GM12891 (cell line): ENCODE results near the gene NF1.

ENCODE experiments used
- POLR2A ChIP-seq: IDR thresholded peaks from 2 replicates; pipeline ENCODE4 v1.6.1; 2011; ENCODE audit warnings: low read depth, low read length, control low read depth
- POLR2AphosphoS5 ChIP-seq: IDR thresholded peaks from 2 replicates; pipeline ENCODE4 v1.6.1; 2011; ENCODE audit warnings: low read depth, low read length, control low read depth
- POU2F2 ChIP-seq: IDR thresholded peaks from 2 replicates; pipeline ENCODE4 v1.6.1; 2011; ENCODE audit warnings: low read depth, mild to moderate bottlenecking, control low read depth, low read length, moderate library complexity
- SPI1 ChIP-seq: IDR thresholded peaks from 2 replicates; pipeline ENCODE4 v1.6.1; 2011; ENCODE audit warnings: low read depth, low read length, control low read depth
- TAF1 ChIP-seq: IDR thresholded peaks from 2 replicates; pipeline ENCODE4 v1.6.1; 2011; ENCODE audit warnings: low read depth, low read length, control low read depth

DNA sequence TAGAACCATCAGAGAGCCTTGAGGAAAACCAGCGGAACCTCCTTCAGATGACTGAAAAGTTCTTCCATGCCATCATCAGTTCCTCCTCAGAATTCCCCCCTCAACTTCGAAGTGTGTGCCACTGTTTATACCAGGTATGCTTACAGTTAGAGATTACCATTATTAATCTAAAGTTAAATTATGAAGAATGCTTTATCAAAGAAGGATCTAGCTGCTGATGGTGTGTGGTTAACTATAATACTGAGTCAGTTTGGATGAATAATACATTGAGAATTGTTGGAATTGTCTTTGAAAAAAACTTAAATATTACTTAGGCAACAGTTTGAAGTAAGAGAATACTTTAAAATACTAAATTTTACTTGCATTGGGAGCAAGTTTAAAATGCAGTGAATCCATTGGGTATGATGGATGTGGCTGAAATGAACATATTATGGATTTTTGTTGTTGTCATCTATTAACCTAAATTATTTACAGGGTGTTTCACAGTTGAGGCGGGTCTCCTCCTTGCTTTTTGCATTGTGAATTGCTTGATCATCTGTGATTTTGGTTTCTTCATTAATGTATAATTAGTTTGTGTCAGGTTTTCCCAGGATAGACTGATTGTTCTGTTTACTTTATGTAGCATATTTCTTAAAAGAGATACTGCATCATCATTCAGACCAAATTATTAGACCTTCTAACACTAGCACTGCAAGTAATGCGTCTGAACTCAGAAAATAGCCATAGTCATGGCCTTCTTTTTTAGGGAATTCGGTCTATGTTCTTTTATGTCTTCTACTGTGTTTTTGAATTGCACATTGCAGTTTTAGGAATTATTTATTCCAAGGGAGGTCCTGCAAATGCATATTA lies 154.4 kb downstream of the NF1 start:
- no peak for TF ChIP-seq POLR2A
- no peak for TF ChIP-seq TAF1
- no peak for TF ChIP-seq POLR2AphosphoS5
- no peak for TF ChIP-seq SPI1
- no peak for TF ChIP-seq POU2F2
